Stimulated activated CD4-positive, alpha-beta T cell treated with anti-CD3 and anti-CD28 coated beads, Interleukin-4, amount 100 ng/mL, for 1 hour (primary cell): ENCODE measurements around the gene PCCA.
"Not testable (repeated sequence)": the region's sequence is repeated elsewhere in the genome, so short reads cannot be mapped to it uniquely, and the experiment has no call there.

ENCODE experiments used
- DNase-seq: peaks from one replicate; pipeline ENCODE4 v3.0.0-alpha.2; 2020

PCCA gene

GRCh38 chr13:100197591-100198365 lies 108.9 kb downstream of the PCCA start:
- no peak for DNase-seq

DNA sequence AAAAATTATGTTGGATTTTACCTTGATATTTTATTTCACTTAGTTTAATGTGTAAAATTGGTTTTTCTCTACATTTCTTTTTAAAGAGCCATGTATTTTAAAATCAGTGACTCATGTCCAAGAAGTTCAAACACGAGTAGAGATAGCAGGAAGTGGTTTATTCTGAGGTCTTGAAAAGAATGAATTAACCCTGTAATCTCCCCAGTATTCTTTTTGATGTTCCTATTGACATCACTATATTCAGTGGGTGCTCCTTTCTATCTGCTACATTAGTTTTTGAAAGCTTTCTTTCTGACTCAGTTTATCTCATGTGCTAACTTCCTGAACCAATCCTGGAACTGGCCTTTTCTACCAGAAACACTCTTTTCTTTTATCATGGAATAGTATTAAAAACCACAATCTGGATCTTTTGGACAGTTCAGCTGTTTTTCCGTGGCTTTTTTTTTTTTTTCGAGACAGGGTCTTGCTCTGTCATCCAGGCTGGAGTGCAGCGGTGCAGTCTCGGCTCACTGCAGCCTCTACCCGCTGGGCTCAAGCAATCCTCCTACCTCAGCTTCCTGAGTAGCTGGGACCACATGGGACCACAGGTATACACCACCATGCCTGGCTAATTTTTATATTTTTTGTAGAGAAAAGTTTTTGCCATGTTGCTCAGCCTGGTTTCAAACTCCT lies 114.9 kb downstream of the PCCA start:
- DNase-seq = no peak

- DNase-seq = no peak
These were observed 119.1 kb downstream of the PCCA start for GRCh38 chr13:100208002-100208401.

- no peak for DNase-seq
These were observed 119.7 kb downstream of the PCCA start for GRCh38 chr13:100208626-100209025.

DNA sequence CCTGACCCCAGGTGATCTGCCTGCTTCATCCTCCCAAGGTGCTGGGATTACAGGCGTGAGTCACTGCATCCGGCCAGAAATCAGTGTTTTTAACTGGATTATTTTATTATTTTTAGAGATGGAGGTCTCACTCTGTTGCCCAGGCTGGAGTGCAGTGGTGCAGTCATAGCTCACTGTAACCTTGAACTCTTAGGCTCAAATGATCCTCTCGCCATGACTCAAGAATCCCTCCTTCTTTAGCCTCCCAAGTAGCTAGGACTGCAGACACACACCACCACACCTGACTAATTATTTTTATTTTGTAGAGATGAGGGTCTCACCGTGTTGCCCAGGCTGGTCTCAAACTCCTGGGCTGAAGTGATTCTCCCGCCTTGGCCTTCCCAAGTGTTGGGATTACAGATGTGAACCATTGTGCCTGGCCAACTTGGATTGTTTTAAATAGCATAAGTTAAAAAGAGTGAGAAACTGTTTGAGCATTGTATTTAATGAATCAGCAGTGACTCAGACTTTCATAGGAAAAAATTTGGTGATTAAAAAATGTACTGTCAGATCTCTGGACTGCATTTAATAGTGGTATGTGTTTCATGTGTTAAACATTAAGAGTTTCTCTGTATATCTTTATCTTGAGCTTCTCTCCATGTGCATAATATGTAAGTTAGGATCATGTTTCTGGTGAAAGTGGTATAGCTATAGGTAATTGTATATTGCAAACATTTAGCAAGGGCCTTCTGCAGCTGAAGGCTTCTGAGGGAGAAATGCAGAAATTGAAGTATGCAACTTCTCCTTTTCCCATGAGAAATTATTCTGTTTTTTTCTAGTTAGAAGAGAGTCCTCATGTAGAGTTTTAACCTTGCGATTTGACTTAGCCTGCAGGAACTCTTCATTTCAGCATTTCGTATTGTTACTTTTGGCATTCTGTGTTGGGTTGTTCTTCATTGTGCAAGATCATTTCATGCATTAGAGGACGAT lies 121.2 kb downstream of the PCCA start:
- no peak for DNase-seq

DNA sequence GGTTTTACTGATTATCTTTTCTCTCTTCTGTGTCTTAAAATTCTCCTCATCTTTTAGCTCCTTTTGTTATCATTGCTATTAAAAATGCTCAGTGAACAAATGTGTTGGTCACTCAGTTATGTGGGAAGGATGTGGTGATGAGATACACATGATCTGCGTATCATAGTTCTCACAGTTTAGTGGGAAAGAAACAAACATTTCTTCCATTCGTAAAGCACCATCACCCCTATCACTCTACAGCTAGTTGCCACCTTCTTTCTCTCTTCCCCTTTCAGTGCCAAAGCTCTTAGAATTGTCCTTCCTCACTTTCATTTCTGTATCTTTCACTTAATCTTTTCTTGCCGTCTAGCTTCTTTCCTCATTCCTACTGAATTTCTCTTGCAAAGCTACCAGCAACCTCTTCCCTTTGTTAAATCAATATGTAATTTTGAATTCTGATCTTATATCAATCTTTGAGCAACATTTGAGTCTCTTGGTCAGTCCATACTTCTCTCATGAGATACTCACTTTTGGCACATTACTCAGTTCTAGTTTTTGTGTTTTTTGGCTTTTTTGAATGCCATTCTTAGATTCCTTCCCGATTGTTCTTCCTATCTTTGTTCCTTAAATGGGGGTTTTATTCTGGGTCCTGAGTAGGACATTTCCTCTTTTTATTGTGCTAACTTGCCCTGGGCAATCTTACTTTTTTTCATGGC lies 122.3 kb downstream of the PCCA start:
- DNase-seq = no peak

DNA sequence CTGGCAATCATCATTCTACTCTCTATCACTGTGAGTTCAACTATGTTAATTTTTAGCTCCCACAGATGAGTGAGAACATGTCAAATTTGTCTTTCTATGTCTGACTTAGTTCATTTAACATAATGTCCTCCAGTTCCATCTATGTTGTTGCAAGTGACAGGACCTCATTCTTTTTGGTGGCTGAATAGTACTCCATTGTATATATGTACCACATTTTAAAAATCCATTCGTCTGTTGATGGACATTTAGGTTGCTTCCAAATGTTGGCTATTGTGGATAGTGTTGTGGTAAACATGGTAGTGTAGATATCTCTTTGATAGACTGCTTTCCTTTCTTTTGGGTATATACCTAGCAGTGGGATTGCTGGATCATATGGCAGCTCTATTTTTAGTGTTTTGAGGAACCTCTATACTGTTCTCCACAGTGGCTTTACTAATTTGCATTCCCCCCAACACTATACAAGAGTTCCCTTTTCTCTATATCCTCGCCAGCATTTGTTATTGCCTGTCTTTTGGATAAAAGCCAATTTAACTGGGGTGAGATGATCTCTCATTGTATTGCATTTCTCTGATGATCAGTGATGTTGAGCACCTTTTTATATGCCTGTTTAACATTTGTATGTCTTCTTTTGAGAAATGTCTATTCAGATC lies 124.1 kb downstream of the PCCA start:
- no peak for DNase-seq

DNA sequence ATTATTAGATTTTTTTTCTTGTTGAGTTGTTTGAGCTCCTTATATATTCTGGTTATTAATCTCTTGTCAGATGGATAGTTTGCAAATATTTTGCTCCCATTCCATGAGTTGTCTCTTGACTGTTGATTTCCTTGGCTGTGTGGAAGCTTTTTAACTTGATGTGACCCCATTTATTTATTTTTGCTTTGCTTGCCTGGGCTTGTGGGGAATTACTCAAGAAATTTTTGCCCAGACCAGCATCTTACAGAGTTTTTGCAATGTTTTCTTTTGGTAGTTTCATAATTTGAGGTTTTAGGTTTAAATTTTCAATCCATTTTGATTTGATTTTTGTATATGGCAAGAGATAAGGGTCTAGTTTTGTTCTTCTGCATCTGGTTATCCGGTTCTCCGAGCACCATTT lies 124.7 kb downstream of the PCCA start:
- DNase-seq = no peak

- DNase-seq = no peak
These were observed 126.0 kb downstream of the PCCA start for GRCh38 chr13:100214886-100215285.

DNA sequence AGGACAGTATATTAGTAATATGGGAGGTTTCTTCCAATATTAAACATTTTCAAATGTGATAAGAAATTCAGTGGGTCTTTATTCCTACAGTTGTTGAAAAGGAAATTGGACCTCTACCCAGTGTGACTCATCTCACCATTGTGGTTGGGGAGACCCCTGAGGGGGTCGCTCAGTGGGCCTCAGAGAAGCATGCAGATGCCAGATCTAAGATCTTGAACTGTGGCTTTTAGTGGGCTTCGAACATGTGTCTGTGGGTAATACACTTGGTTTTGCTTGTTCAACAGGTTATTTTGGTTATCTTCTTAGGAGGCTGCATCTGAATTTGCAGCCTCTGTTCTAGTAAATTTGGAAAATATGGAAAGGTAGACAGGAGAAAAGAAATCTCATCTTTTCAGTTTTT lies 132.3 kb downstream of the PCCA start:
- no peak for DNase-seq

GRCh38 chr13:100223966-100224530 lies 135.2 kb downstream of the PCCA start:
- DNase-seq = not testable (repeated sequence)

- DNase-seq = no peak
These were observed 140.7 kb downstream of the PCCA start for GRCh38 chr13:100229603-100230002.

GRCh38 chr13:100230769-100231149 lies 141.9 kb downstream of the PCCA start:
- no peak for DNase-seq

DNA sequence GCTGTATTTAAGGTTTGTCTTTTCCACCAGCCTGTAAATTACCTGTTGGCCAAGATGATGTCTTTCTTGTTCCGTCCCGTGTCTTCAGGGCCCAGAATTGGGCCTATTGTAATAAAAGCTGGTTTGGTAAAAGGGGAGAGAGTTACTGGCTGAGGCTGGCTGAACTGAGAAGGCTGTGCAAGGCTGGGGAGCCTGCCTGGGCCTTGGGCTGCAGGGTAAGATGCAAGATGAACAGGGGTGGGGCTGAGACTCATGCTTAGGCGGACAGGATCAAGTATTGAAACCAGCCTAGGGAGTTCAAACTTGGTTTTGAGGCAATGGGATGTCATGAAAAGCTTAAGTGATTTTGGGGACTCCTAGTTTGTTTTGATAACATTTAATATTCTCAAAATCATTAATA lies 142.3 kb downstream of the PCCA start:
- DNase-seq = no peak

DNA sequence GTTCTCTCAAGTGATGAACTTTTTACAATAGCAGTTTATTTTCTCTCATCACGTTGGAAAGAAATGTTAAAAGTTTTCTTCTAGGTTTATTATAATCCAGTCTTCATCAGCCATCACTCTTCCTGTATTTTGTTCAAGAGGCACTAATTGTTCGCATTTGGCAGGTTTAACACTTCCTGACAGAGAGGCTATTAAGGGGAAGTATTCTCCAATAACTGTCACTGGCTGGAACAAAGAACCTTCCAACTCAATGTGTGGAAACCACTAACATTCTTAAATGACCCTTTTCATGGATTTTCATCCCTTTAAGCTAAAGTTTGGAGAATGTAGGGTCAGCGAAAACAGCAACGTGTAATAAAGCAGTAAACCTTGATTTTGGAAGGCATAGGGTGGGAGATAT lies 145.1 kb downstream of the PCCA start:
- DNase-seq = no peak

- DNase-seq = no peak
These were observed 145.7 kb downstream of the PCCA start for GRCh38 chr13:100234524-100235136.

GRCh38 chr13:100235311-100235901 lies 146.5 kb downstream of the PCCA start:
- no peak for DNase-seq

GRCh38 chr13:100240109-100240779 lies 151.4 kb downstream of the PCCA start:
- no peak for DNase-seq

GRCh38 chr13:100244431-100244830 lies 155.5 kb downstream of the PCCA start:
- no peak for DNase-seq

DNA sequence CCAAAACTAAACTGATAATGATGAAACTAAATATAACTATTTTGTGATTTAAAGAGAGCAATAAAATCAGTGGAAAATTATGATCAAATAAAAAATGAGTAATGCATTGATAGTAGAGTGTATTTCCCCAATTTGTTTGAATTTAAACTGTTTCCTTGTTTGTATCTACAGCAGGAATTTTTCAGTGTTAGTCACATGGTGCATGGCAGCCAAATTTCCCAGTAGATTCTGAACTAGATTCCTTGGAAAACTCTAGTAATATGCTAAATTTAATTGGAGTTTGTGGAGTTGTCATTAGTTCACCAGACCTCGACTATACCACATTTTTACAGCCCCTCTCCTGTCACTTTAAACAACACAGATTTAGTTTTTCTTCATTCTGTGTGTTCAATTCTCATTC lies 156.2 kb downstream of the PCCA start:
- no peak for DNase-seq
